ENCODE measurements around the gene ZNF169. TPM values are rescaled to one million over a fixed set of nuclear protein-coding genes. Genes with fewer than 3 reads are reported as not detected.
"Not testable (repeated sequence)": the region's sequence is repeated elsewhere in the genome, so short reads cannot be mapped to it uniquely, and the experiment has no call there.

ZNF169 gene
- total RNA-seq, 1 donor from 2014 or later = 3.7 TPM

DNA sequence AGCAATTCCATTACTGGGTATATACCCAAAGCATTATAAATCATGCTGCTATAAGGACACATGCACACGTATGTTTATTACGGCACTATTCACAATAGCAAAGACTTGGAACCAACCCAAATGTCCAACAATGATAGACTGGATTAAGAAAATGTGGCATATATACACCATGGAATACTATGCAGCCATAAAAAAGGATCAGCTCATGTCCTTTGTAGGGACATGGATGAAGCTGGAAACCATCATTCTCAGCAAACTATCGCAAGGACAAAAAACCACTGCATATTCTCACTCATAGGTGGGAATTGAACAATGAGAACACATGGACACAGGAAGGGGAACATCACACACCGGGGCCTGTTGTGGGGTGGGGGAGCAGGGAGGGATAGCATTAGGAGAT, 18.0 kb upstream of the ZNF169 start:
- H3K36me3 ChIP-seq (ENCODE audit: control insufficient read depth in 3 of 3, insufficient read depth in 3 of 3, low read length in 3 of 3); H3K9me3 ChIP-seq (ENCODE audit: control insufficient read depth in 3 of 3, low read length in 3 of 3); H3K9ac ChIP-seq (ENCODE audit: low read depth in 1 of 3, low read length in 3 of 3); H3K27me3 ChIP-seq (ENCODE audit: control insufficient read depth in 3 of 3, insufficient read depth in 3 of 3, low read length in 3 of 3); H3K27ac ChIP-seq (ENCODE audit: low read depth, low read length); H3K4me3 ChIP-seq (ENCODE audit: low read length in 3 of 3); H3K4me1 ChIP-seq (ENCODE audit: control insufficient read depth in 3 of 3, insufficient read depth in 3 of 3, low read length in 3 of 3): not testable (repeated sequence)

DNA sequence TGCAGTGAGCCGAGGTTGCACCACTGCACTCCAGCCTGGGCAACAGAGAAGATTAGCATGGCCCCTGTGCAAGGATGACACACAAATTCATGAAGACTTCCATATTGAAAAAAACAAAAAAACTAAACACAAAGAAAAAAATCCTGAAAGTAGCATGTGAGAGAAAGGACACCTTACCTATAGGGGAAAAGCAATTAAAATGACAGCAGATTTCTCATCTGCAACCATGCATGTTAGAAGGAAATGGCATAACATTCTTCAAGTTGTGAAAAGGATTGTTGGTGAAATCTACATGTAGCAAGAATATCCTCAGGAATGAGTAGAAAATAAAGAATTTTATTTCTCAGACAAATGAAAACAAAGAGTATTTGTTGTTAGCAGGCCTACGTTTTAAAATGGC, 13.4 kb upstream of the ZNF169 start:
- Histone ChIP-seq H3K27ac (ENCODE audit: low read depth, low read length) (no peak overlapping the region), H3K4me1 (ENCODE audit: control insufficient read depth in 3 of 3, insufficient read depth in 3 of 3, low read length in 3 of 3) (no peaks in the 10 kb centered on the region), H3K36me3 (ENCODE audit: control insufficient read depth in 3 of 3, insufficient read depth in 3 of 3, low read length in 3 of 3) (no peaks in the 10 kb centered on the region), H3K9ac (ENCODE audit: low read depth in 1 of 3, low read length in 3 of 3) (no peak overlapping the region), H3K27me3 (ENCODE audit: control insufficient read depth in 3 of 3, insufficient read depth in 3 of 3, low read length in 3 of 3) (no peaks in the 10 kb centered on the region), H3K9me3 (ENCODE audit: control insufficient read depth in 3 of 3, low read length in 3 of 3) (no peaks in the 10 kb centered on the region), H3K4me3 (ENCODE audit: low read length in 3 of 3) (no peak overlapping the region)

DNA sequence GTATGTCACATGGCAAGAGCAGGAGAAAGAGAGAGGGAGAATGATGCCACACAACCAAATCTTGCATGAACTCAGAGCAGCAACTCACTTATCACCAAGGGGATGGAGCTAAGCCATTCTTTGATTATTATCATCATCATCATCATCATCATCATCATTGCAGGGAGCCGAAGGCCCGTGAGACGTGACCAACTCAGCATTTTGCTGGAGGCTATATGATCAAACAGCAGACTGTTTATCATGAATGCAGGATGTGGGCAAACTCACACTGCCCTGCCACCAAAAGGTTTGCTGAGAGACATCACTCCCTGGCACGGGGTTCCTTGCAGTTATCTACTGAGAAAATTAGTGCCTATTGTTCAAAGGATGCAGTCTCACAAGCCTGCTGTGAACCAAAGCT, 8.6 kb upstream of the ZNF169 start:
- no peaks in the 10 kb centered on the region for H3K27me3 ChIP-seq (ENCODE audit: control insufficient read depth in 3 of 3, insufficient read depth in 3 of 3, low read length in 3 of 3)
- H3K27ac ChIP-seq (ENCODE audit: low read depth, low read length) = no peak overlapping the region
- H3K36me3 ChIP-seq (ENCODE audit: control insufficient read depth in 3 of 3, insufficient read depth in 3 of 3, low read length in 3 of 3) = no peaks in the 10 kb centered on the region
- no peaks in the 10 kb centered on the region for H3K4me1 ChIP-seq (ENCODE audit: control insufficient read depth in 3 of 3, insufficient read depth in 3 of 3, low read length in 3 of 3)
- H3K9ac ChIP-seq (ENCODE audit: low read depth in 1 of 3, low read length in 3 of 3) = no peak overlapping the region
- H3K4me3 ChIP-seq (ENCODE audit: low read length in 3 of 3) = no peak overlapping the region
- H3K9me3 ChIP-seq (ENCODE audit: control insufficient read depth in 3 of 3, low read length in 3 of 3) = no peaks in the 10 kb centered on the region

DNA sequence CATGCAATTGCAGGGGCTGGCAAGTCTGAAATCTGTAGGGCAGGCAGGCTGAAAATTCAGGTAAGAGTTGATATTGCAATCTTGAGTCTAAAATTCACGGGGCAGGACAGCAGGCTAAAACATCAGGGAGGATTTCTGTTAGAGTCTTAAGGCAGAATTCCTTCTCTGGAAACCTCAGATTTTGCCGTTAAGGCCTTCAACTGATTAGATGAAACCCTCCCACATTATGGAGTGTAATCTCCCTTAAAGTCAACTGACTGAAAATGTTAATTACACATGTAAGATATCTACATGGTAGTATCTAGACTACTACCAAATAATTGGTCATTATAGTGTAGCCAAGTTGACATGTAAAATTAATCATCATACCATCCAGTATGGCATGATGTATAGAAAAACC, 3.1 kb upstream of the ZNF169 start:
- Histone ChIP-seq H3K27me3 (ENCODE audit: control insufficient read depth in 3 of 3, insufficient read depth in 3 of 3, low read length in 3 of 3) (no peaks in the 10 kb centered on the region), H3K9me3 (ENCODE audit: control insufficient read depth in 3 of 3, low read length in 3 of 3) (no peaks in the 10 kb centered on the region), H3K9ac (ENCODE audit: low read depth in 1 of 3, low read length in 3 of 3) (no peak overlapping the region), H3K27ac (ENCODE audit: low read depth, low read length) (no peak overlapping the region), H3K4me3 (ENCODE audit: low read length in 3 of 3) (no peak overlapping the region), H3K4me1 (ENCODE audit: control insufficient read depth in 3 of 3, insufficient read depth in 3 of 3, low read length in 3 of 3) (peaks cover 0 to 4% (median 3%) of the 10 kb centered on the region in 3 donors), H3K36me3 (ENCODE audit: control insufficient read depth in 3 of 3, insufficient read depth in 3 of 3, low read length in 3 of 3) (no peaks in the 10 kb centered on the region)

DNA sequence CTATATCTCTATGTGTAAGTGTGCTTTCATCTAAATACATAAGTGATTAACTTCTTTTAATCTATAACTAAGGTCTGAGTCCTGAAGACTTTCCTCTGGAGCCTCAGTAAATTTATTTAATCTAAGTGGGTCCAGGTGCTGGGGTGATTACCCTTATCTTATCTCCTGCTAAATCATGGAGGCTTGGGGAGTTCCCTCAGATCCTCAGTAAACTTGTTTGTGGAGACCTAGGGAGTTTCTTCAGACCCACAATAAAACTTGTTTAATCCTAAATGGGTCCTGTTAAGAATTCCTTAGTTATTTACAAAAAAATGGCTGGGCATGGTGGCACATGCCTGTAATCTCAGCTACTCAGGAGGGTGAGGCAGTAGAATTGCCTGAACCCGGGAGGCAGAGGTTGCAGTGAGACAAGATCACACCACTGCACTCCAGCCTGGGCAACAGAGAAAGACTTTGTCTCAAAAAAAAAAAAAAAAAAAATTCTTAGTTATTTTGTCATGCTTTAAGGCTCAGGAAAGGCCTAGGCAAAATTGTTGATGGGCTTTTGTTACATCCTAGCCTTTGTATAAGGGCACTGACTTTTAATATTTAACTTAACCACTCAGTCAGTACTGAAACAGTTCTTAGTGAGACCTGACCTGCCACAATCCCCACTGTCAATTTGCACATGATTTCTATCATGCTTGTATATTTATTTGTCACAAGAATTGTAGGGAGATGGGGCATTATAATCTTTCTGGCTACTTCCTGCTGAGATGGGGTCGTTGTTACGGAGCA, 6.7 kb downstream of the ZNF169 start:
- not testable (repeated sequence) for H3K4me3 ChIP-seq (ENCODE audit: low read length in 3 of 3); H3K9me3 ChIP-seq (ENCODE audit: control insufficient read depth in 3 of 3, low read length in 3 of 3); H3K27ac ChIP-seq (ENCODE audit: low read depth, low read length); H3K36me3 ChIP-seq (ENCODE audit: control insufficient read depth in 3 of 3, insufficient read depth in 3 of 3, low read length in 3 of 3); H3K27me3 ChIP-seq (ENCODE audit: control insufficient read depth in 3 of 3, insufficient read depth in 3 of 3, low read length in 3 of 3); H3K4me1 ChIP-seq (ENCODE audit: control insufficient read depth in 3 of 3, insufficient read depth in 3 of 3, low read length in 3 of 3); H3K9ac ChIP-seq (ENCODE audit: low read depth in 1 of 3, low read length in 3 of 3)

DNA sequence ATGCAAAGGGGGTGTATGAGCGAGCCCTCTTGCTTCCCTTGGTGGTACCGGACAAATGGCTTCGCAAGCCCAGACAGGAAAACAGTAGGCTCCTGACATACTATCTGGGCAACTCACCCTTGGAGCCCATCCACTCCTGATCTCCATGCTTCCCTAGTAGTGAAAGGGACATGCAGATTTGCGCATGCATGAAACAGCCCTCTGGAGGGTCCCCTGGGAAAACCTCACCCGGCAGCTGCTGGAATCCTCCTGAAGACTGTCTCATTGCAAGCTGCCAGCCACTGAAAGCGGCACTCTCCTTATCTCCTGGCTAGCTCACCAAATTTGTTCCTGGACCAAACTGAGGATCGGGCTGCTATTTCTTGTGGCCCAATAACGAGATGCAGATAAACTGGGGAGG, 10.2 kb downstream of the ZNF169 start:
- no peak overlapping the region for H3K27ac ChIP-seq (ENCODE audit: low read depth, low read length)
- no peaks in the 10 kb centered on the region for H3K27me3 ChIP-seq (ENCODE audit: control insufficient read depth in 3 of 3, insufficient read depth in 3 of 3, low read length in 3 of 3)
- no peaks in the 10 kb centered on the region for H3K4me1 ChIP-seq (ENCODE audit: control insufficient read depth in 3 of 3, insufficient read depth in 3 of 3, low read length in 3 of 3)
- H3K4me3 ChIP-seq (ENCODE audit: low read length in 3 of 3) = no peak overlapping the region
- H3K9me3 ChIP-seq (ENCODE audit: control insufficient read depth in 3 of 3, low read length in 3 of 3) = no peaks in the 10 kb centered on the region
- H3K9ac ChIP-seq (ENCODE audit: low read depth in 1 of 3, low read length in 3 of 3) = no peak overlapping the region
- H3K36me3 ChIP-seq (ENCODE audit: control insufficient read depth in 3 of 3, insufficient read depth in 3 of 3, low read length in 3 of 3) = no peaks in the 10 kb centered on the region

DNA sequence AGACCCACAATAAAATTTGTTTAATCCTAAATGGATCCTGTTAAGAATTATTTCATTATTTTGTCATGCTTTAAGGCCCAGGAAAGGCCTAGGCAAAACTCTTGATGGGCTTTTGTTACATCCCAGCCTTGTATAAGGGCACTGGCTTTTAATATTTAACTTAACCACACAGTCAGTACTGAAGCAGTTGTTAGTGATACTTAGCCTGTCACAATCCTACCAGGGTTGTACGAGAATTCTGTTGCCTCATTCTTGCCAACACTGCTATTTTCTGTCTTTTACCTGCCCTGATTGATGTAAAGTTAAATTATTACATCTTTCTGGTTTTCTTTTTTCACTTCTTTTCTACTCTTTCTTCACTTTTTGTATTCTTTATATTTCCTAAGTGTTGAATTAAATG, 10.9 kb downstream of the ZNF169 start:
- H3K36me3 ChIP-seq (ENCODE audit: control insufficient read depth in 3 of 3, insufficient read depth in 3 of 3, low read length in 3 of 3) = no peaks in the 10 kb centered on the region
- no peaks in the 10 kb centered on the region for H3K9me3 ChIP-seq (ENCODE audit: control insufficient read depth in 3 of 3, low read length in 3 of 3)
- H3K4me1 ChIP-seq (ENCODE audit: control insufficient read depth in 3 of 3, insufficient read depth in 3 of 3, low read length in 3 of 3) = no peaks in the 10 kb centered on the region
- H3K27me3 ChIP-seq (ENCODE audit: control insufficient read depth in 3 of 3, insufficient read depth in 3 of 3, low read length in 3 of 3) = no peaks in the 10 kb centered on the region
- peak overlapping the region in 1 of 3 donors; percentile 54 for H3K9ac ChIP-seq (ENCODE audit: low read depth in 1 of 3, low read length in 3 of 3)
- no peak overlapping the region for H3K4me3 ChIP-seq (ENCODE audit: low read length in 3 of 3)
- no peak overlapping the region for H3K27ac ChIP-seq (ENCODE audit: low read depth, low read length)

DNA sequence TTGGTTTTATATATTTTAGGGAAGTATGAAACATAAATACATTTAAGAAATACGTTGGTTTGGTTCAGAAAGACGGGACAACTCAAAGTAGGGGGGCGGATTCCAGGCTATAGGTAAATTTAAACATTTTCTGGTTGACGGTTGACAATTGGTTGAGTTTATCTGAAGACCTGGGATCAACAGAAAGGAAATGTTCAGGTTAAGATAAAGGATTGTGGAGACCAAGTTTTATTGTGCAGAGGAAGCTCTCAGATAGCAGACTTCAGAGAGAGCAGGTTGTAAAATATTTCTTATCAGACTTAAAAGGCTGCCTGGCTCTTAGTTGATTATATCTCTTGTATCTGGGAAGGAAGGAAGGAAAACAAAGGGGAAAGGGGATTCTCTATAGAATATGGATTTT, 17.9 kb downstream of the ZNF169 start:
- H3K9me3 ChIP-seq (ENCODE audit: control insufficient read depth in 3 of 3, low read length in 3 of 3); H3K4me3 ChIP-seq (ENCODE audit: low read length in 3 of 3); H3K9ac ChIP-seq (ENCODE audit: low read depth in 1 of 3, low read length in 3 of 3); H3K27me3 ChIP-seq (ENCODE audit: control insufficient read depth in 3 of 3, insufficient read depth in 3 of 3, low read length in 3 of 3); H3K27ac ChIP-seq (ENCODE audit: low read depth, low read length); H3K4me1 ChIP-seq (ENCODE audit: control insufficient read depth in 3 of 3, insufficient read depth in 3 of 3, low read length in 3 of 3): not testable (repeated sequence)
- H3K36me3 ChIP-seq (ENCODE audit: control insufficient read depth in 3 of 3, insufficient read depth in 3 of 3, low read length in 3 of 3) = peaks cover 0 to 14% (median 9%) of the 10 kb centered on the region in 3 donors

DNA sequence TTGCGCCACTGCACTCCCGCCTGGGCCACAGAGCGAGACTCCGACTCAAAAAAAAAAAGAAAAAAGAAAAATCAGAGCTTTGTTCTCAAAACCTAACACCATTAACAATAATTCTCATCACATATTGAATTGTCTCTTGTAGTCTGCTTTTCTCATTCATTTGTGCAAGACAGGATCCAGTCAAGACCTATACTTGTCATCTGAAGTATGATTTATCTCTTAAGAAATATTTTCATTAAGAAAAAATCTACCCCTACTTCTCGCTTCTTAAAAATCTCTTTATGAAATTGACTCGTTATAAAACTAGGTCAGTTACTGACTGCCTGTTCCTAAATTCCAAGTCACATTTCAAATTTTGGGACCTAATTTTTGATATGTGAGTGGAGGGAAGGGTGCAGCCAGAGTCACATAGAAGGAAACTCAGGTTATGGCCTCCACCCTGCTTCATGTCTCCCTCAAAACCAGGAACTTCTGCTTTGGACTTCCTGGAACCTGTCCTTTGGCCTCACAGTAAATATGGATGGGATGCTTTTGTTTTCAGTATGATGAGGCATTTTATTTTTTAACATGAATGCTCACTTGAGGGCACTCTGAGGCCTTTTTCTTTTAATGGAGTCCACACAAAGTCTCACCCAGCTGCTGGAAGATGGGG, 18.9 kb downstream of the ZNF169 start:
- Histone ChIP-seq H3K27ac (ENCODE audit: low read depth, low read length) (no peak overlapping the region), H3K9me3 (ENCODE audit: control insufficient read depth in 3 of 3, low read length in 3 of 3) (no peaks in the 10 kb centered on the region), H3K36me3 (ENCODE audit: control insufficient read depth in 3 of 3, insufficient read depth in 3 of 3, low read length in 3 of 3) (peaks cover 0 to 14% (median 9%) of the 10 kb centered on the region in 3 donors), H3K27me3 (ENCODE audit: control insufficient read depth in 3 of 3, insufficient read depth in 3 of 3, low read length in 3 of 3) (no peaks in the 10 kb centered on the region), H3K9ac (ENCODE audit: low read depth in 1 of 3, low read length in 3 of 3) (no peak overlapping the region), H3K4me1 (ENCODE audit: control insufficient read depth in 3 of 3, insufficient read depth in 3 of 3, low read length in 3 of 3) (no peaks in the 10 kb centered on the region), H3K4me3 (ENCODE audit: low read length in 3 of 3) (no peak overlapping the region)

DNA sequence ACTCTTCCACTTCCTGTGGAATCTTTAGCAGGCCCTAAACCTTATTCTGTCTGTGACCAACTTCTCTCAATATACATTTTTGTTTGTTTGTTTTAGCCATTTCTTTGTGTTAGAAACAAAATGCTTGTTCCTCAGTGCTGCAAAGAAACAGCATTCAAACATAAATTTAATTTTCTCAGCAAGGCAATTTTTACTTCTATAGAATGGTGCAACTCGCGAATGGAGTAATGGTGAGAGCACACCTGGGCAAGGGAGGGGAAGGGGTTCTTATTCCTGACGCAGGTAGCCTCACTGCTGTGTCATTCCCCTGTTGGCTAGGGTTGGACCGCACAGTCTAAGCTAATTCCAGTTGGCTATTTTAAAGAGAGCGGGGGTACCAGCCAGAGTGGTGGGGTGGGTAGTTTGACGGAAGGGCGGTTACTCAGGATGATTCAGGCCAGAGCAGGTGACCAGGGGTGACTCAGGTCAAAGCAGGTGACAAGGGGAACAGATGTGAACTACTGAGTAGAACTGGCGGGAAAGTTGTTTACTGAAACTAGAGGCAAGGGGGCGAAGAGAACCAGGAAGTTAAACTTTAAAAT, 21.4 kb downstream of the ZNF169 start:
- Histone ChIP-seq H3K27me3 (ENCODE audit: control insufficient read depth in 3 of 3, insufficient read depth in 3 of 3, low read length in 3 of 3) (no peaks in the 10 kb centered on the region), H3K9me3 (ENCODE audit: control insufficient read depth in 3 of 3, low read length in 3 of 3) (no peaks in the 10 kb centered on the region), H3K4me3 (ENCODE audit: low read length in 3 of 3) (no peak overlapping the region), H3K9ac (ENCODE audit: low read depth in 1 of 3, low read length in 3 of 3) (no peak overlapping the region), H3K4me1 (ENCODE audit: control insufficient read depth in 3 of 3, insufficient read depth in 3 of 3, low read length in 3 of 3) (no peaks in the 10 kb centered on the region), H3K36me3 (ENCODE audit: control insufficient read depth in 3 of 3, insufficient read depth in 3 of 3, low read length in 3 of 3) (peaks cover 0 to 14% (median 9%) of the 10 kb centered on the region in 3 donors), H3K27ac (ENCODE audit: low read depth, low read length) (no peak overlapping the region)
